K562 (cell line): Measurements from ENCODE around the gene DPY19L3. TPM values are rescaled to one million over a fixed set of nuclear protein-coding genes. Genes with fewer than 3 reads are reported as not detected.
A peak's percentile ranks its signal among the peaks of the same experiment; 100 is the strongest.

Experiments
- BHLHE40 ChIP-seq: IDR thresholded peaks from 2 replicates; pipeline ENCODE4 v1.6.1; 2011; ENCODE audit warnings: low read length, improper control_type of control experiment
- BRD9 ChIP-seq: fragments of 450-650 bp; IDR thresholded peaks from 2 replicates; pipeline ENCODE4 v1.6.1; 2018; ENCODE audit warnings: low read depth; ENCODE audit not compliant: partially characterized antibody
- CTBP1 ChIP-seq: fragments of 450-650 bp; IDR thresholded peaks from 2 replicates; pipeline ENCODE4 v1.6.1; 2016; ENCODE audit warnings: borderline replicate concordance
- HDAC8 ChIP-seq: fragments of 450-650 bp; IDR thresholded peaks from 2 replicates; pipeline ENCODE4 v1.6.1; 2016; ENCODE audit warnings: mild to moderate bottlenecking, missing genetic modification characterization, moderate library complexity, missing compliant biosample characterization
- HNRNPLL ChIP-seq: fragments of 200-400 bp; formaldehyde crosslinking; IDR thresholded peaks from 2 replicates; pipeline ENCODE4 v1.6.1; 2017; ENCODE audit warnings: low read length, low read depth, mild to moderate bottlenecking; ENCODE audit not compliant: poor library complexity, severe bottlenecking
- MAX ChIP-seq: sonication (generic); formaldehyde crosslinking; IDR thresholded peaks from 2 replicates; pipeline ENCODE4 v1.9.0; 2022; ENCODE audit warnings: mild to moderate bottlenecking, missing genetic modification reagents
- MCM7 ChIP-seq, 2 experiments: fragments of 450-650 bp; IDR thresholded peaks; 2 replicates each; pipeline ENCODE4 v1.6.1; 2016 to 2018
- NFIX ChIP-seq: fragments of 250-450 bp; sonication (Bioruptor Pico); IDR thresholded peaks from 2 replicates; pipeline ENCODE4 v1.4.0; 2020; ENCODE audit warnings: low read depth, mild to moderate bottlenecking, moderate library complexity
- NR2C2 ChIP-seq, 2 experiments: fragments of 200-800 bp in 1 of 2; sonication (Bioruptor generic) in 1 of 2; sonication (generic) in 1 of 2; formaldehyde crosslinking in 1 of 2; IDR thresholded peaks; 2 replicates each; pipeline versions ENCODE4 v1.6.1 to v1.8.0; 2016 to 2022; ENCODE audit warnings: mild to moderate bottlenecking in 1 of 2, missing compliant biosample characterization in 1 of 2, missing genetic modification characterization in 1 of 2, missing genetic modification reagents in 1 of 2
- POLR2A ChIP-seq: fragments of 450-650 bp; conservative IDR thresholded peaks from 2 replicates; pipeline ENCODE4 v1.6.1; 2016
- SPI1 ChIP-seq: IDR thresholded peaks from 2 replicates; pipeline ENCODE4 v1.6.1; 2011; ENCODE audit warnings: low read depth, low read length, control low read depth, borderline replicate concordance
- STAT5A ChIP-seq: IDR thresholded peaks from 2 replicates; pipeline ENCODE4 v1.6.1; 2012; ENCODE audit warnings: low read length, inconsistent platforms, borderline replicate concordance
- TOE1 ChIP-seq, 2 experiments: fragments of 450-650 bp in 1 of 2; sonication (generic) in 1 of 2; formaldehyde crosslinking in 1 of 2; IDR thresholded peaks; 2 replicates each; pipeline versions ENCODE4 v1.7.1 to v1.8.0; 2016 to 2022; ENCODE audit warnings: borderline replicate concordance in 2 of 2, mild to moderate bottlenecking in 2 of 2, antibody characterized with exemption in 1 of 2, inconsistent platforms in 1 of 2, low read depth in 1 of 2, missing genetic modification reagents in 1 of 2, moderate library complexity in 1 of 2
- ZEB2 ChIP-seq: fragments of 450-650 bp; IDR thresholded peaks from 2 replicates; pipeline ENCODE4 v1.6.1; 2016
- polyA plus RNA-seq, 8 experiments: library from polyadenylated mRNA; depleted of rRNA in 4 of 8; stranded (reverse) in 5 of 8; unstranded in 3 of 8; fragments of >200 nt; fragmentation: Nextera tagmentation in 2 of 8; fragmentation: Illumina TruSeq in 1 of 8; extraction: Ambion mirVana in 2 of 8; extraction: Trizol in 1 of 8; gene quantifications; 2 replicates each; pipeline versions ENCODE4 v1.2.1 to v1.2.3, GENCODE V29; 2011 to 2014; ENCODE audit warnings: inconsistent platforms in 1 of 8, missing spikeins in 1 of 8
- total RNA-seq, 7 experiments: library from RNA; depleted of rRNA in 6 of 7; stranded (reverse); fragments of >200 nt in 6 of 7; fragmentation: Illumina TruSeq in 2 of 7; extraction: Trizol in 2 of 7; gene quantifications; 2 replicates each; pipeline versions ENCODE4 v1.2.1 to v1.2.3, GENCODE V29; 2011 to 2021; ENCODE audit warnings: low replicate concordance in 1 of 7
- TF ChIP-seq, protein P1 (sequence below), 2 experiments: fragments of 450-650 bp; formaldehyde crosslinking in 1 of 2; IDR thresholded peaks; 2 replicates each; pipeline versions ENCODE4 v1.4.0 to v1.6.1; 2014 to 2020; ENCODE audit warnings: mild to moderate bottlenecking in 2 of 2, borderline replicate concordance in 1 of 2, low read depth in 1 of 2
- TF ChIP-seq, protein P2 (sequence below): fragments of 450-650 bp; IDR thresholded peaks from one replicate; pipeline ENCODE4 v1.6.1; 2018; ENCODE audit warnings: mild to moderate bottlenecking, moderate library complexity; ENCODE audit not compliant: partially characterized antibody
- TF ChIP-seq, protein P3 (sequence below): fragments of 250-450 bp; sonication (Bioruptor Pico); IDR thresholded peaks from 2 replicates; pipeline ENCODE4 v1.9.0; 2021; ENCODE audit warnings: mild to moderate bottlenecking

Gene DPY19L3
- total and polyA plus RNA-seq, 9 of the 15 experiments (the other 6 are each of a cell fraction or from before 2014, with no cell fraction given): 4.7 to 39.2 (median 22.0) TPM

- TF ChIP-seq, protein P1, sequence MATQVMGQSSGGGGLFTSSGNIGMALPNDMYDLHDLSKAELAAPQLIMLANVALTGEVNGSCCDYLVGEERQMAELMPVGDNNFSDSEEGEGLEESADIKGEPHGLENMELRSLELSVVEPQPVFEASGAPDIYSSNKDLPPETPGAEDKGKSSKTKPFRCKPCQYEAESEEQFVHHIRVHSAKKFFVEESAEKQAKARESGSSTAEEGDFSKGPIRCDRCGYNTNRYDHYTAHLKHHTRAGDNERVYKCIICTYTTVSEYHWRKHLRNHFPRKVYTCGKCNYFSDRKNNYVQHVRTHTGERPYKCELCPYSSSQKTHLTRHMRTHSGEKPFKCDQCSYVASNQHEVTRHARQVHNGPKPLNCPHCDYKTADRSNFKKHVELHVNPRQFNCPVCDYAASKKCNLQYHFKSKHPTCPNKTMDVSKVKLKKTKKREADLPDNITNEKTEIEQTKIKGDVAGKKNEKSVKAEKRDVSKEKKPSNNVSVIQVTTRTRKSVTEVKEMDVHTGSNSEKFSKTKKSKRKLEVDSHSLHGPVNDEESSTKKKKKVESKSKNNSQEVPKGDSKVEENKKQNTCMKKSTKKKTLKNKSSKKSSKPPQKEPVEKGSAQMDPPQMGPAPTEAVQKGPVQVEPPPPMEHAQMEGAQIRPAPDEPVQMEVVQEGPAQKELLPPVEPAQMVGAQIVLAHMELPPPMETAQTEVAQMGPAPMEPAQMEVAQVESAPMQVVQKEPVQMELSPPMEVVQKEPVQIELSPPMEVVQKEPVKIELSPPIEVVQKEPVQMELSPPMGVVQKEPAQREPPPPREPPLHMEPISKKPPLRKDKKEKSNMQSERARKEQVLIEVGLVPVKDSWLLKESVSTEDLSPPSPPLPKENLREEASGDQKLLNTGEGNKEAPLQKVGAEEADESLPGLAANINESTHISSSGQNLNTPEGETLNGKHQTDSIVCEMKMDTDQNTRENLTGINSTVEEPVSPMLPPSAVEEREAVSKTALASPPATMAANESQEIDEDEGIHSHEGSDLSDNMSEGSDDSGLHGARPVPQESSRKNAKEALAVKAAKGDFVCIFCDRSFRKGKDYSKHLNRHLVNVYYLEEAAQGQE (IDR thresholded peaks at IDR 0.05; ENCODE audit: borderline replicate concordance): peak; percentile 43; the same call in 1 of the 2 replicates
- TF ChIP-seq, protein P1 (CRISPR knock-in tag; IDR thresholded peaks at IDR 0.05; ENCODE audit: low read depth): no peak
- TF ChIP-seq BHLHE40: peak; percentile 72
- TF ChIP-seq HNRNPLL: peak; percentile 58
- TF ChIP-seq, protein P2, sequence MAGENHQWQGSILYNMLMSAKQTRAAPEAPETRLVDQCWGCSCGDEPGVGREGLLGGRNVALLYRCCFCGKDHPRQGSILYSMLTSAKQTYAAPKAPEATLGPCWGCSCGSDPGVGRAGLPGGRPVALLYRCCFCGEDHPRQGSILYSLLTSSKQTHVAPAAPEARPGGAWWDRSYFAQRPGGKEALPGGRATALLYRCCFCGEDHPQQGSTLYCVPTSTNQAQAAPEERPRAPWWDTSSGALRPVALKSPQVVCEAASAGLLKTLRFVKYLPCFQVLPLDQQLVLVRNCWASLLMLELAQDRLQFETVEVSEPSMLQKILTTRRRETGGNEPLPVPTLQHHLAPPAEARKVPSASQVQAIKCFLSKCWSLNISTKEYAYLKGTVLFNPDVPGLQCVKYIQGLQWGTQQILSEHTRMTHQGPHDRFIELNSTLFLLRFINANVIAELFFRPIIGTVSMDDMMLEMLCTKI: no peak
- TF ChIP-seq NFIX (CRISPR knock-in tag): no peak
- 0 out of 2 replicates have a peak, but pooled peaks have one; percentile 28 for TF ChIP-seq POLR2A
- TF ChIP-seq STAT5A: peak; percentile 57; the same call in 1 of the 2 replicates
- peak; percentile 96 for TF ChIP-seq CTBP1
- TF ChIP-seq MCM7 (IDR thresholded peaks at IDR 0.05): no peak
- TF ChIP-seq NR2C2 (CRISPR knock-in tag; IDR thresholded peaks at IDR 0.05): no peak
- TF ChIP-seq NR2C2 (tag; IDR thresholded peaks at IDR 0.05): peak; percentile 32
- TF ChIP-seq MAX: 0 out of 2 replicates have a peak, but pooled peaks have one; percentile 37
- peak; percentile 95 for TF ChIP-seq BRD9
- TF ChIP-seq ZEB2: peak; percentile 33; the same call in 1 of the 2 replicates
- TF ChIP-seq, protein P3, sequence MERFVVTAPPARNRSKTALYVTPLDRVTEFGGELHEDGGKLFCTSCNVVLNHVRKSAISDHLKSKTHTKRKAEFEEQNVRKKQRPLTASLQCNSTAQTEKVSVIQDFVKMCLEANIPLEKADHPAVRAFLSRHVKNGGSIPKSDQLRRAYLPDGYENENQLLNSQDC (CRISPR knock-in tag): no peak
- TF ChIP-seq TOE1 (IDR thresholded peaks at IDR 0.05; ENCODE audit: borderline replicate concordance): peak; percentile 79
- TF ChIP-seq TOE1 (CRISPR knock-in tag; IDR thresholded peaks at IDR 0.05; ENCODE audit: borderline replicate concordance, low read depth): no peak
- TF ChIP-seq HDAC8 (tag): no peak
- peak; percentile 96 for TF ChIP-seq SPI1
Observed at GRCh38 chr19:32373585-32374295, 31.8 kb upstream of the DPY19L3 start (continued).
